HepG2 (cell line): ENCODE data around the gene KCNH6. TPM values are rescaled to one million over a fixed set of nuclear protein-coding genes. Genes with fewer than 3 reads are reported as not detected.

Experiments used
- ATF1 ChIP-seq: IDR thresholded peaks from 2 replicates; pipeline ENCODE4 v1.6.1; 2016; ENCODE audit warnings: mild to moderate bottlenecking, control low read depth
- CSRNP1 ChIP-seq: sonication (generic); formaldehyde crosslinking; IDR thresholded peaks from 2 replicates; pipeline ENCODE4 v1.8.1; 2023; ENCODE audit warnings: mild to moderate bottlenecking, missing genetic modification reagents
- GATA4 ChIP-seq: sonication (generic); IDR thresholded peaks from 2 replicates; pipeline ENCODE4 v1.6.1; 2016; ENCODE audit warnings: antibody characterized with exemption, low read depth, borderline replicate concordance
- JUND ChIP-seq: sonication (generic); formaldehyde crosslinking; IDR thresholded peaks from 2 replicates; pipeline ENCODE4 v1.8.0; 2022; ENCODE audit warnings: mild to moderate bottlenecking, missing genetic modification reagents
- KDM5A ChIP-seq: fragments of 200-600 bp; sonication (generic); IDR thresholded peaks from 2 replicates; pipeline ENCODE4 v1.7.0; 2018; ENCODE audit warnings: antibody characterized with exemption, mild to moderate bottlenecking, low read length, borderline replicate concordance
- KLF16 ChIP-seq, 2 experiments: sonication (generic) in 1 of 2; formaldehyde crosslinking in 1 of 2; IDR thresholded peaks; 2 replicates each; pipeline versions ENCODE4 v1.6.1 to v1.8.0; 2016 to 2023; ENCODE audit warnings: missing genetic modification reagents in 2 of 2, missing compliant biosample characterization in 1 of 2
- KLF9 ChIP-seq: IDR thresholded peaks from 2 replicates; pipeline ENCODE4 v1.6.1; 2016; ENCODE audit warnings: low read depth
- MAFK ChIP-seq, 2 experiments: IDR thresholded peaks in 1 of 2; conservative IDR thresholded peaks in 1 of 2; 2 replicates each; pipeline ENCODE4 v1.6.1; 2011; ENCODE audit warnings: improper control_type of control experiment in 2 of 2, low read length in 2 of 2
- NFE2L1 ChIP-seq: sonication (generic); formaldehyde crosslinking; IDR thresholded peaks from 2 replicates; pipeline ENCODE4 v1.4.0; 2020; ENCODE audit warnings: missing genetic modification reagents, mild to moderate bottlenecking, borderline replicate concordance
- POLR2A ChIP-seq, 2 experiments: IDR thresholded peaks; 2 replicates each; pipeline ENCODE4 v1.6.1; 2011; ENCODE audit warnings: low read depth in 2 of 2, low read length in 2 of 2, mild to moderate bottlenecking in 1 of 2, moderate library complexity in 1 of 2; ENCODE audit not compliant: insufficient read depth in 1 of 2
- SMARCE1 ChIP-seq: fragments of 450-650 bp; IDR thresholded peaks from 2 replicates; pipeline ENCODE4 v1.6.1; 2017; ENCODE audit warnings: borderline replicate concordance
- SOX6 ChIP-seq, 2 experiments: fragments of 450-650 bp in 1 of 2; sonication (generic) in 1 of 2; formaldehyde crosslinking in 1 of 2; IDR thresholded peaks; 2 replicates each; pipeline versions ENCODE4 v1.4.0 to v1.6.1; 2017 to 2020; ENCODE audit warnings: antibody characterized with exemption in 1 of 2, mild to moderate bottlenecking in 1 of 2, missing genetic modification reagents in 1 of 2
- SRSF9 ChIP-seq: fragments of 200-400 bp; formaldehyde crosslinking; IDR thresholded peaks from 2 replicates; pipeline ENCODE4 v1.6.1; 2018; ENCODE audit warnings: borderline replicate concordance, mild to moderate bottlenecking, low read depth, low read length; ENCODE audit not compliant: insufficient read depth, poor library complexity, severe bottlenecking
- SSRP1 ChIP-seq: IDR thresholded peaks from 2 replicates; pipeline ENCODE4 v1.6.1; 2016; ENCODE audit warnings: control low read depth
- TBX2 ChIP-seq: sonication (generic); formaldehyde crosslinking; IDR thresholded peaks from 2 replicates; pipeline ENCODE4 v1.5.0; 2020; ENCODE audit warnings: missing genetic modification reagents, mild to moderate bottlenecking, borderline replicate concordance
- TCF7L2 ChIP-seq: IDR thresholded peaks from 2 replicates; pipeline ENCODE4 v1.6.1; 2011; ENCODE audit warnings: mild to moderate bottlenecking, low read depth, low read length, moderate library complexity
- THAP9 ChIP-seq: sonication (generic); formaldehyde crosslinking; IDR thresholded peaks from 2 replicates; pipeline ENCODE4; 2020; ENCODE audit warnings: missing genetic modification reagents, mild to moderate bottlenecking, borderline replicate concordance
- THYN1 ChIP-seq: sonication (generic); formaldehyde crosslinking; IDR thresholded peaks from 2 replicates; pipeline ENCODE4 v1.8.1; 2023; ENCODE audit warnings: low read depth, mild to moderate bottlenecking, moderate library complexity, missing genetic modification reagents, borderline replicate concordance
- ZNF691 ChIP-seq: sonication (generic); formaldehyde crosslinking; IDR thresholded peaks from 2 replicates; pipeline ENCODE4 v1.4.0; 2020; ENCODE audit warnings: missing genetic modification reagents, low read depth, mild to moderate bottlenecking, borderline replicate concordance
- ZNF790 ChIP-seq: sonication (generic); formaldehyde crosslinking; IDR thresholded peaks from 2 replicates; pipeline ENCODE4 v1.8.0; 2022; ENCODE audit warnings: missing genetic modification reagents, mild to moderate bottlenecking, borderline replicate concordance
- ZNF883 ChIP-seq: sonication (generic); formaldehyde crosslinking; IDR thresholded peaks from 2 replicates; pipeline ENCODE4 v1.5.1; 2020; ENCODE audit warnings: mild to moderate bottlenecking, missing genetic modification reagents; ENCODE audit errors: not compliant biosample characterization
- ZSCAN21 ChIP-seq: sonication (generic); formaldehyde crosslinking; IDR thresholded peaks from 2 replicates; pipeline ENCODE4 v1.8.0; 2022; ENCODE audit warnings: mild to moderate bottlenecking, missing genetic modification reagents, moderate library complexity, borderline replicate concordance
- ZSCAN25 ChIP-seq: sonication (generic); formaldehyde crosslinking; IDR thresholded peaks from 2 replicates; pipeline ENCODE4 v1.8.0; 2022; ENCODE audit warnings: mild to moderate bottlenecking, missing genetic modification reagents
- polyA plus RNA-seq, 8 experiments: library from polyadenylated mRNA; depleted of rRNA in 3 of 8; stranded (reverse) in 7 of 8; unstranded in 1 of 8; fragments of >200 nt; fragmentation: Illumina TruSeq in 4 of 8; extraction: Trizol in 4 of 8; gene quantifications; 2 replicates each; pipeline versions ENCODE4 v1.2.1 to v1.2.3, GENCODE V29; 2011 to 2016; ENCODE audit warnings: low read depth in 4 of 8, missing spikeins in 1 of 8, mixed read lengths in 1 of 8; ENCODE audit not compliant: insufficient read depth in 1 of 8
- total RNA-seq, 5 experiments: library from RNA; depleted of rRNA; stranded (reverse); fragments of >200 nt; fragmentation: Illumina TruSeq; extraction: Trizol; gene quantifications; 2 replicates each; pipeline ENCODE4 v1.2.3, GENCODE V29; 2016; ENCODE audit warnings: low read depth in 1 of 5

KCNH6 gene
- total and polyA plus RNA-seq, 2 of the 13 experiments (the other 11 are each of a cell fraction or from before 2014, with no cell fraction given) = 0.05 to 0.18 TPM

- TF ChIP-seq CSRNP1 (CRISPR knock-in tag) = no peak
- 0 out of 2 replicates have a peak, but pooled peaks have one; percentile 54 for TF ChIP-seq NFE2L1 (CRISPR knock-in tag)
- peak; percentile 50; the same call in 1 of the 2 replicates for TF ChIP-seq ZSCAN21 (CRISPR knock-in tag)
- no peak for TF ChIP-seq GATA4
- peak; percentile 62; the same call in 1 of the 2 replicates for TF ChIP-seq KLF9 (CRISPR knock-in tag)
- TF ChIP-seq SSRP1 = no peak
- TF ChIP-seq MAFK (conservative IDR thresholded peaks at IDR 0.05 in 1 of 2, IDR thresholded peaks at IDR 0.05 in 1 of 2; ENCODE audit: low read length in 2 of 2) = no peak
- TF ChIP-seq KLF16 (CRISPR knock-in tag; IDR thresholded peaks at IDR 0.05) = peak in 1 of 2 experiments; percentile 53; a peak in 1 of 4 replicates
- TF ChIP-seq POLR2A (IDR thresholded peaks at IDR 0.05; ENCODE audit: insufficient read depth in 1 of 2, low read depth in 2 of 2, low read length in 2 of 2) = no peak
- peak; percentile 47; the same call in 1 of the 2 replicates for TF ChIP-seq JUND (CRISPR knock-in tag)
- TF ChIP-seq TBX2 (CRISPR knock-in tag) = peak; percentile 79; the same call in 1 of the 2 replicates
- no peak for TF ChIP-seq THYN1 (CRISPR knock-in tag)
- no peak for TF ChIP-seq KDM5A
- TF ChIP-seq ZNF883 (CRISPR knock-in tag) = peak; percentile 43
- TF ChIP-seq ATF1 (CRISPR knock-in tag) = no peak
- TF ChIP-seq ZSCAN25 = peak; percentile 68; the same call in 1 of the 2 replicates
- TF ChIP-seq ZNF691 = peak; percentile 57; the same call in 1 of the 2 replicates
- TF ChIP-seq SOX6 (IDR thresholded peaks at IDR 0.05) = no peak
- TF ChIP-seq SOX6 (CRISPR knock-in tag; IDR thresholded peaks at IDR 0.05) = peak; percentile 77
- TF ChIP-seq ZNF790 (CRISPR knock-in tag) = no peak
- no peak for TF ChIP-seq SMARCE1
- no peak for TF ChIP-seq SRSF9
- TF ChIP-seq THAP9 (CRISPR knock-in tag) = peak; percentile 58; the same call in 1 of the 2 replicates
- TF ChIP-seq TCF7L2 = no peak
Observed at GRCh38 chr17:63579633-63580032, 56.5 kb downstream of the KCNH6 start (continued).
